ENCODE measurements around the gene RBP3.

Gene RBP3

GRCh38 chr10:47396311-47396717 is 48.2 kb downstream of the RBP3 start:
- no peaks in the 10 kb centered on the region for H3K9me3 ChIP-seq (ENCODE audit: control insufficient read depth, low read length)
- H3K79me2 ChIP-seq, result no peaks in the 10 kb centered on the region
- no peak overlapping the region for H2AFZ ChIP-seq
- no peak overlapping the region for H3K4me2 ChIP-seq (ENCODE audit: low read length)
- TF ChIP-seq, protein P1, sequence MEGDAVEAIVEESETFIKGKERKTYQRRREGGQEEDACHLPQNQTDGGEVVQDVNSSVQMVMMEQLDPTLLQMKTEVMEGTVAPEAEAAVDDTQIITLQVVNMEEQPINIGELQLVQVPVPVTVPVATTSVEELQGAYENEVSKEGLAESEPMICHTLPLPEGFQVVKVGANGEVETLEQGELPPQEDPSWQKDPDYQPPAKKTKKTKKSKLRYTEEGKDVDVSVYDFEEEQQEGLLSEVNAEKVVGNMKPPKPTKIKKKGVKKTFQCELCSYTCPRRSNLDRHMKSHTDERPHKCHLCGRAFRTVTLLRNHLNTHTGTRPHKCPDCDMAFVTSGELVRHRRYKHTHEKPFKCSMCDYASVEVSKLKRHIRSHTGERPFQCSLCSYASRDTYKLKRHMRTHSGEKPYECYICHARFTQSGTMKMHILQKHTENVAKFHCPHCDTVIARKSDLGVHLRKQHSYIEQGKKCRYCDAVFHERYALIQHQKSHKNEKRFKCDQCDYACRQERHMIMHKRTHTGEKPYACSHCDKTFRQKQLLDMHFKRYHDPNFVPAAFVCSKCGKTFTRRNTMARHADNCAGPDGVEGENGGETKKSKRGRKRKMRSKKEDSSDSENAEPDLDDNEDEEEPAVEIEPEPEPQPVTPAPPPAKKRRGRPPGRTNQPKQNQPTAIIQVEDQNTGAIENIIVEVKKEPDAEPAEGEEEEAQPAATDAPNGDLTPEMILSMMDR (IDR thresholded peaks at IDR 0.05), result no peak
- no peaks in the 10 kb centered on the region for H3K27me3 ChIP-seq (ENCODE audit: control insufficient read depth, insufficient read depth, low read length)
- no peak overlapping the region for H3K27ac ChIP-seq
- H3K9ac ChIP-seq, result no peak overlapping the region
- H3K4me1 ChIP-seq, result no peaks in the 10 kb centered on the region
- no peaks in the 10 kb centered on the region for H3K36me3 ChIP-seq (ENCODE audit: control insufficient read depth, insufficient read depth, low read length)
- no peak overlapping the region for H3K4me3 ChIP-seq (ENCODE audit: low read depth, low read length)

GRCh38 chr10:47397256-47397655 is 49.1 kb downstream of the RBP3 start:
- no peaks in the 10 kb centered on the region for H3K9me3 ChIP-seq (ENCODE audit: control insufficient read depth, low read length)
- H3K36me3 ChIP-seq (ENCODE audit: control insufficient read depth, insufficient read depth, low read length), result no peaks in the 10 kb centered on the region
- no peak overlapping the region for H3K4me2 ChIP-seq (ENCODE audit: low read length)
- no peak overlapping the region for H3K27ac ChIP-seq
- TF ChIP-seq, protein P1 (IDR thresholded peaks at IDR 0.05), result no peak
- no peak overlapping the region for H2AFZ ChIP-seq
- no peaks in the 10 kb centered on the region for H3K4me1 ChIP-seq
- no peaks in the 10 kb centered on the region for H3K79me2 ChIP-seq
- no peak overlapping the region for H3K9ac ChIP-seq
- H3K27me3 ChIP-seq (ENCODE audit: control insufficient read depth, insufficient read depth, low read length), result no peaks in the 10 kb centered on the region
- H3K4me3 ChIP-seq (ENCODE audit: low read depth, low read length), result no peak overlapping the region

- Histone ChIP-seq H3K36me3 (ENCODE audit: control insufficient read depth, insufficient read depth, low read length) (no peaks in the 10 kb centered on the region), H3K4me1 (no peaks in the 10 kb centered on the region), H3K4me2 (ENCODE audit: low read length) (no peak overlapping the region), H3K9me3 (ENCODE audit: control insufficient read depth, low read length) (no peaks in the 10 kb centered on the region), H3K79me2 (no peaks in the 10 kb centered on the region), H3K9ac (no peak overlapping the region), H2AFZ (no peak overlapping the region), H3K4me3 (ENCODE audit: low read depth, low read length) (no peak overlapping the region), H3K27ac (no peak overlapping the region), H3K27me3 (ENCODE audit: control insufficient read depth, insufficient read depth, low read length) (no peaks in the 10 kb centered on the region)
- TF ChIP-seq, protein P1 (IDR thresholded peaks at IDR 0.05), result no peak
Observed at GRCh38 chr10:47400251-47400650, 52.1 kb downstream of the RBP3 start.

DNA sequence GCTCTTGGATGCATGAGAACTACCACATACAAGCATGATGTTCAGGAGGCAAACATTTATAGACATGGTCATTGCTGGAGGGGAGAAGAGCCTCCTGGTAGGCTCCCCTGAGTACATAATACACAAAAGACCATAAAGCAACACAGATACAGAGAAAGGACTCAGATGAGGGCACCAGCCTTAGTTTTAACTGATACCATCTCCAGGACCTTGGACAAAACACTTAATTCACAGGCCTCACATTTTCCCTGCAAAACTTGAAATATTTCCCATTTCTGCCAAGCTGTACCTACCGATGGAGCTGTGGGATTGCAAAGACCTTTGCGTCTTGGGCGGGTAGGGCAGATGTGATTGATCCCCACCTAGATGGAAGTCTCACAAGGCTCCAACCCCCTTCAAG is 52.6 kb downstream of the RBP3 start:
- Histone ChIP-seq H3K27ac (no peak overlapping the region), H3K79me2 (no peaks in the 10 kb centered on the region), H3K4me2 (ENCODE audit: low read length) (no peak overlapping the region), H2AFZ (no peak overlapping the region), H3K27me3 (ENCODE audit: control insufficient read depth, insufficient read depth, low read length) (no peaks in the 10 kb centered on the region), H3K4me3 (ENCODE audit: low read depth, low read length) (no peak overlapping the region), H3K9ac (no peak overlapping the region), H3K4me1 (no peaks in the 10 kb centered on the region), H3K36me3 (ENCODE audit: control insufficient read depth, insufficient read depth, low read length) (no peaks in the 10 kb centered on the region), H3K9me3 (ENCODE audit: control insufficient read depth, low read length) (no peaks in the 10 kb centered on the region)
- TF ChIP-seq, protein P1 (IDR thresholded peaks at IDR 0.05), result no peak

GRCh38 chr10:47401210-47401609 is 53.0 kb downstream of the RBP3 start:
- no peak overlapping the region for H3K4me3 ChIP-seq (ENCODE audit: low read depth, low read length)
- TF ChIP-seq, protein P1 (IDR thresholded peaks at IDR 0.05), result no peak
- no peak overlapping the region for H3K9ac ChIP-seq
- H3K9me3 ChIP-seq (ENCODE audit: control insufficient read depth, low read length), result no peaks in the 10 kb centered on the region
- H3K36me3 ChIP-seq (ENCODE audit: control insufficient read depth, insufficient read depth, low read length), result no peaks in the 10 kb centered on the region
- no peaks in the 10 kb centered on the region for H3K79me2 ChIP-seq
- H3K27me3 ChIP-seq (ENCODE audit: control insufficient read depth, insufficient read depth, low read length), result no peaks in the 10 kb centered on the region
- no peak overlapping the region for H2AFZ ChIP-seq
- H3K4me1 ChIP-seq, result no peaks in the 10 kb centered on the region
- H3K27ac ChIP-seq, result no peak overlapping the region
- H3K4me2 ChIP-seq (ENCODE audit: low read length), result no peak overlapping the region
